H1 (cell line): ENCODE data around the gene JMJD1C. TPM values are rescaled to one million over a fixed set of nuclear protein-coding genes. Genes with fewer than 3 reads are reported as not detected.

Experiments used
- CTCF ChIA-PET: fragments of 300-600 bp; sonication (Branson Sonifier 250); formaldehyde crosslinking; loops from one replicate; lab custom pipeline; 2021; ENCODE audit not compliant: partially characterized antibody; lab: Charles Lee
- POLR2A ChIA-PET: fragments of 300-600 bp; sonication (Branson Sonifier 250); formaldehyde crosslinking; loops from one replicate; lab custom pipeline; 2021; ENCODE audit warnings: inconsistent platforms; ENCODE audit not compliant: partially characterized antibody; lab: Charles Lee
- DNase-seq, 2 experiments: peaks; one replicate each; pipeline versions ENCODE4 v3.0.0 to v3.0.0-alpha.2; 2010 to 2022; ENCODE audit warnings: low spot score in 2 of 2, low read depth in 1 of 2, mixed read lengths in 1 of 2
- FAIRE-seq: peaks from 2 replicates; lab custom pipeline; 2011; peaks lifted over from hg19 to GRCh38; lab: Jason Lieb, UNC
- H2AFZ ChIP-seq: 2 replicates; pipeline ENCODE4 v1.8.1; 2012; ENCODE audit warnings: low read length, inconsistent platforms
- H2AK5ac ChIP-seq: 2 replicates; pipeline ENCODE4 v1.6.1; 2013; ENCODE audit warnings: low read depth, low read length
- H2BK120ac ChIP-seq: replicated peaks from 2 replicates; pipeline ENCODE3; 2013; ENCODE audit warnings: low read depth, low read length, inconsistent platforms
- H2BK12ac ChIP-seq: 2 replicates; pipeline ENCODE4 v1.6.1; 2013; ENCODE audit warnings: low read depth, low read length
- H2BK15ac ChIP-seq: 2 replicates; pipeline ENCODE4 v1.6.1; 2013; ENCODE audit warnings: low read length
- H2BK20ac ChIP-seq: 2 replicates; pipeline ENCODE4 v1.6.1; 2013; ENCODE audit warnings: low read length
- H2BK5ac ChIP-seq: 2 replicates; pipeline ENCODE4 v1.6.1; 2013; ENCODE audit warnings: low read depth, low read length
- H3K14ac ChIP-seq: 2 replicates; pipeline ENCODE4 v1.6.1; 2013; ENCODE audit warnings: inconsistent platforms; ENCODE audit not compliant: insufficient read length
- H3K18ac ChIP-seq: 2 replicates; pipeline ENCODE4 v1.6.1; 2013; ENCODE audit warnings: low read length; ENCODE audit errors: extremely low read depth
- H3K23ac ChIP-seq: 2 replicates; pipeline ENCODE4 v1.6.1; 2013; ENCODE audit warnings: inconsistent platforms; ENCODE audit not compliant: insufficient read length
- H3K23me2 ChIP-seq: 2 replicates; pipeline ENCODE4 v1.6.1; 2013; ENCODE audit warnings: low read depth, low read length
- H3K27ac ChIP-seq: 2 replicates; pipeline ENCODE4 v1.6.1; 2011; ENCODE audit warnings: low read depth, low read length, inconsistent platforms
- H3K27me3 ChIP-seq, 4 experiments: replicated peaks in 1 of 4; 1 replicate in 1 of 4; 2 replicates in 3 of 4; pipeline versions ENCODE4 v1.6.1 to v1.8.1; 2011 to 2013; ENCODE audit warnings: low read length in 3 of 4, mild to moderate bottlenecking in 3 of 4, inconsistent platforms in 2 of 4, mixed read lengths in 2 of 4, moderate library complexity in 1 of 4; ENCODE audit not compliant: control insufficient read depth in 3 of 4, insufficient read depth in 3 of 4; ENCODE audit errors: extremely low read depth in 1 of 4
- H3K36me3 ChIP-seq, 4 experiments: 2 replicates each; pipeline versions ENCODE4 v1.6.1 to v1.8.1; 2011 to 2013; ENCODE audit warnings: mild to moderate bottlenecking in 4 of 4, low read length in 3 of 4, moderate library complexity in 2 of 4, control low read depth in 1 of 4, inconsistent platforms in 1 of 4; ENCODE audit not compliant: insufficient read depth in 4 of 4, control insufficient read depth in 2 of 4
- H3K4ac ChIP-seq: replicated peaks from 2 replicates; pipeline ENCODE3; 2013; ENCODE audit warnings: low read length, low read depth, mixed read lengths, inconsistent platforms; ENCODE audit not compliant: insufficient read length
- H3K4me1 ChIP-seq, 4 experiments: replicated peaks in 1 of 4; 1 replicate in 1 of 4; 2 replicates in 3 of 4; pipeline versions ENCODE4 v1.6.1 to v1.8.1; 2011 to 2013; ENCODE audit warnings: low read length in 3 of 4, inconsistent platforms in 2 of 4, mixed read lengths in 1 of 4; ENCODE audit not compliant: insufficient read depth in 4 of 4, control insufficient read depth in 3 of 4
- H3K4me2 ChIP-seq, 2 experiments: 2 replicates each; pipeline versions ENCODE4 v1.6.1 to v1.8.1; 2011 to 2013; ENCODE audit warnings: low read depth in 2 of 2, low read length in 2 of 2, control low read depth in 1 of 2, inconsistent platforms in 1 of 2, mild to moderate bottlenecking in 1 of 2; ENCODE audit not compliant: insufficient read depth in 1 of 2
- H3K4me3 ChIP-seq, 4 experiments: fragments of 200-600, 300-600 bp in 1 of 4; sonication (generic), shearing (Covaris generic), sonication (Bioruptor Twin) in 1 of 4; 2 replicates each; pipeline versions ENCODE4 v1.5.1 to v1.8.1; 2011 to 2016; ENCODE audit warnings: low read length in 4 of 4, low read depth in 3 of 4, control low read depth in 2 of 4, inconsistent platforms in 2 of 4, mild to moderate bottlenecking in 2 of 4, mixed read lengths in 1 of 4, moderate library complexity in 1 of 4; ENCODE audit not compliant: insufficient read depth in 2 of 4; ENCODE audit errors: extremely low read depth in 1 of 4
- H3K56ac ChIP-seq: replicated peaks from 2 replicates; pipeline ENCODE3; 2013; ENCODE audit warnings: low read depth, mild to moderate bottlenecking, mixed read lengths, low read length, inconsistent platforms; ENCODE audit not compliant: insufficient read length
- H3K79me1 ChIP-seq: 2 replicates; pipeline ENCODE4 v1.6.1; 2013; ENCODE audit warnings: low read depth, low read length, control low read depth
- H3K79me2 ChIP-seq, 2 experiments: 2 replicates each; pipeline versions ENCODE4 v1.6.1 to v1.8.1; 2012 to 2013; ENCODE audit warnings: low read length in 2 of 2, mild to moderate bottlenecking in 2 of 2, inconsistent platforms in 1 of 2; ENCODE audit not compliant: insufficient read depth in 2 of 2, control insufficient read depth in 1 of 2
- H3K9ac ChIP-seq, 4 experiments: replicated peaks in 1 of 4; 1 replicate in 1 of 4; 2 replicates in 3 of 4; pipeline versions ENCODE4 v1.6.1 to v1.8.1; 2011 to 2013; ENCODE audit warnings: low read depth in 3 of 4, low read length in 3 of 4, control low read depth in 2 of 4, mild to moderate bottlenecking in 2 of 4, moderate library complexity in 2 of 4, inconsistent platforms in 1 of 4; ENCODE audit errors: extremely low read depth in 1 of 4
- H3K9me3 ChIP-seq, 2 experiments: 2 replicates each; pipeline versions ENCODE4 v1.6.1 to v1.8.1; 2012 to 2013; ENCODE audit warnings: mild to moderate bottlenecking in 2 of 2, moderate library complexity in 2 of 2, control low read depth in 1 of 2, inconsistent platforms in 1 of 2, low read depth in 1 of 2, low read length in 1 of 2, mixed read lengths in 1 of 2; ENCODE audit not compliant: insufficient read depth in 2 of 2
- H4K20me1 ChIP-seq, 2 experiments: replicated peaks in 1 of 2; 2 replicates each; pipeline versions ENCODE3 to v1.8.1; 2011 to 2013; ENCODE audit warnings: inconsistent platforms in 2 of 2, low read length in 2 of 2, mild to moderate bottlenecking in 1 of 2; ENCODE audit not compliant: insufficient read depth in 2 of 2, control insufficient read depth in 1 of 2
- H4K5ac ChIP-seq: 2 replicates; pipeline ENCODE4 v1.6.1; 2013; ENCODE audit warnings: low read length, low read depth, mixed read lengths, inconsistent platforms; ENCODE audit not compliant: insufficient read length
- H4K8ac ChIP-seq: 2 replicates; pipeline ENCODE4 v1.8.0; 2013; ENCODE audit warnings: mild to moderate bottlenecking, moderate library complexity, low read length, inconsistent platforms; ENCODE audit not compliant: insufficient read depth; ENCODE audit errors: extremely low read depth
- H4K91ac ChIP-seq: replicated peaks from 2 replicates; pipeline ENCODE3; 2013; ENCODE audit warnings: low read length, mixed read lengths, inconsistent platforms; ENCODE audit not compliant: insufficient read length
- CHD2 ChIP-seq: IDR thresholded peaks from 2 replicates; pipeline ENCODE4 v1.6.1; 2012; ENCODE audit warnings: low read length, improper control_type of control experiment
- EP300 ChIP-seq, 2 experiments: IDR thresholded peaks; 1 replicate in 1 of 2; 2 replicates in 1 of 2; pipeline ENCODE4 v1.6.1; 2011 to 2012; ENCODE audit warnings: low read depth in 2 of 2, low read length in 2 of 2, mild to moderate bottlenecking in 2 of 2, borderline replicate concordance in 1 of 2, inconsistent platforms in 1 of 2, moderate library complexity in 1 of 2
- GTF2F1 ChIP-seq: IDR thresholded peaks from 2 replicates; pipeline ENCODE4 v1.6.1; 2012; ENCODE audit warnings: low read depth, low read length, improper control_type of control experiment, borderline replicate concordance
- SIX5 ChIP-seq: IDR thresholded peaks from 2 replicates; pipeline ENCODE4 v1.6.1; 2011; ENCODE audit warnings: mild to moderate bottlenecking, low read depth, low read length
- WGBS, 2 experiments: shearing (Covaris generic) in 1 of 2; methylation state at CpG; one replicate each; pipeline versions ENCODE4 v1.1.6 to v1.1.7; 2013 to 2015; ENCODE audit warnings: low lambda C conversion rate in 2 of 2, mixed read lengths in 2 of 2, inconsistent platforms in 1 of 2, low coverage in 1 of 2, missing lambda C conversion rate in 1 of 2; ENCODE audit not compliant: insufficient replicate concordance in 2 of 2, insufficient coverage in 1 of 2, insufficient read length in 1 of 2; ENCODE audit errors: extremely low coverage in 1 of 2, missing lambda C conversion rate in 1 of 2; 5-methylcytosine and 5-hydroxymethylcytosine counted together
- polyA plus RNA-seq, 7 experiments: library from polyadenylated mRNA; depleted of rRNA in 3 of 7; stranded (reverse) in 5 of 7; unstranded in 2 of 7; fragments of >200 nt in 5 of 7; fragments of 200-250 nt in 2 of 7; gene quantifications; 1 replicate in 5 of 7; 2 replicates in 1 of 7; 4 replicates in 1 of 7; pipeline versions ENCODE4 v1.2.1 to v1.2.3, GENCODE V29; 2011 to 2013; ENCODE audit warnings: missing spikeins in 2 of 7, mixed read lengths in 2 of 7
- total RNA-seq: library from RNA; stranded (reverse); fragmentation: NEBNext Ultra II Directional; extraction: Animal tissue kit (Norgen Biotek cat#: 25700); gene quantifications from 2 replicates; pipeline ENCODE4 v1.2.1, GENCODE V29; 2021

Gene JMJD1C
- total and polyA plus RNA-seq, 2 of the 8 experiments (the other 6 are each of a cell fraction or from before 2014, with no cell fraction given): 54.5 to 210 TPM

- Histone ChIP-seq H3K4me3 (peak overlapping the region; percentile 68 to 92 (median 76)), H2AFZ (no peak overlapping the region), H2BK12ac (peak overlapping the region; percentile 75; the same call in 1 of the 2 replicates), H3K18ac (no peak overlapping the region), H2AK5ac (no peak overlapping the region), H3K79me1 (peaks cover 1% of the 10 kb centered on the region; the same call in 1 of the 2 replicates), H3K79me2 (peaks cover 16 to 53% of the 10 kb centered on the region in 2 experiments), H2BK5ac (peak overlapping the region; percentile 93; the same call in 1 of the 2 replicates), H3K36me3 (no peaks in the 10 kb centered on the region), H3K4me2 (peak overlapping the region; percentile 56 to 83), H2BK15ac (no peak overlapping the region), H4K20me1 (peaks cover 0 to 3% of the 10 kb centered on the region in 2 experiments), H4K8ac (peak overlapping the region; percentile 19; the same call in 1 of the 2 replicates), H4K91ac (no peak overlapping the region), H2BK120ac (no peak overlapping the region), H3K23me2 (peaks cover 6% of the 10 kb centered on the region; the same call in 1 of the 2 replicates), H3K9me3 (peaks cover 0 to 4% of the 10 kb centered on the region in 2 experiments; a peak in 1 of 4 replicates), H3K27ac (peak overlapping the region; percentile 64; the same call in 1 of the 2 replicates), H3K4me1 (no peaks in the 10 kb centered on the region; a peak in 1 of 7 replicates), H4K5ac (no peak overlapping the region), H3K4ac (no peak overlapping the region), H3K14ac (no peak overlapping the region), H3K9ac (peak overlapping the region; percentile 73 to 90 (median 80)), H3K27me3 (no peaks in the 10 kb centered on the region), H3K23ac (no peak overlapping the region), H3K56ac (no peak overlapping the region), H2BK20ac (no peak overlapping the region)
- DNase-seq (no peak), FAIRE-seq (no peak)
- 31% methylated on average over 9 of the region's 9 CpGs; no CpG with 5 or more reads in 1 of the 2 experiments for WGBS, 2 experiments
- ChIA-PET POLR2A (interaction anchor here (1.2 to 3.2 kb wide), 3 partner anchors 11 to 271 kb away, joined by 3 to 19 read pairs (median 7); no protein-coding TSS in a partner anchor), CTCF (interaction anchor here (0.6 to 2.0 kb wide), 9 partner anchors 9 to 720 kb away, joined by 3 to 5 read pairs (median 4); no protein-coding TSS in a partner anchor)
- no peak for TF ChIP-seq EP300 (IDR thresholded peaks at IDR 0.05; ENCODE audit: borderline replicate concordance in 1 of 2, low read depth in 2 of 2, low read length in 2 of 2)
- no peak for TF ChIP-seq GTF2F1
- no peak for TF ChIP-seq SIX5
- TF ChIP-seq CHD2: no peak
These were observed 331.8 kb downstream of the JMJD1C start for GRCh38 chr10:63133821-63134557.
